GOT3 (cell line): ENCODE results near the gene STXBP4.
"Not testable (repeated sequence)": the region's sequence is repeated elsewhere in the genome, so short reads cannot be mapped to it uniquely, and the experiment has no call there.

Source experiments
- DNase-seq: peaks from one replicate; lab custom pipeline; 2025; ENCODE audit warnings: mixed read lengths; lab: John Stamatoyannopoulos, UW

The STXBP4 gene

DNA sequence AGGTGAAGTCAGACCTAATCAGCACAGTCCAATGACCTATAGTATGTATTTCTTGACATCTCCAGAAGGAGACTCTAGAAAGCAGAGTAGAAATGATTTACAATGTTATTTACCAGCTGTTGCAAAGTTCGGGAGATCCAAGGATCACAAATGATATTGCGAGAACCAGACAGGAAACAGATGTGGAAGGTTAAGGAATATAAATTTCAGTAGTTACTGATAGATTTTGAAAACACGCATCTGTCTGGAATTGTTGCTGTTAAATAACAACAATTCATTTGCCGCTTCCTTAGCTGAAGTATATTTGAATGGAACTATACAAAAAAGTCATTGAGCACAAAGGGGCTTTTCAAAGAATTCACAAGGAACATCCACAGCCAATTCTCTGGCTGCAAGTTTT, 72.0 kb downstream of the STXBP4 start:
- no peak for DNase-seq

DNA sequence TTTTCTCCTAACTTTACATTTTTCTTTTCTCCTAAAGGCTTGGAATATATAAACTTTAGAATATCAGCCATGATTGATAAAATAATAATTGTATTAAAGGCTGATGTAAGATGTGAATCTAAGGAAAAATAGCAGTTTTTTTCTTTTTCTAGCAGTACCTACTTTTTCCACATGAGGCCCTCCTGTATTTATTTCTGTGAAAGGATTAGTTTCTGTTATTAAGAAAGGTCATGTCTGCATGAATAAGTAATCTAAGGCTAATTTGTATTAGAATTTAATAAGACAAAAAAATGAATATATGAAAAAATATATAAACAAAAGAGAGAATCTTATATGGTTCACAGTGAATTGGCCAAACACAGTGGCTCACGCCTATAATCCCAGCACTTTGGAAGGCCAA, 85.3 kb downstream of the STXBP4 start:
- no peak for DNase-seq

DNA sequence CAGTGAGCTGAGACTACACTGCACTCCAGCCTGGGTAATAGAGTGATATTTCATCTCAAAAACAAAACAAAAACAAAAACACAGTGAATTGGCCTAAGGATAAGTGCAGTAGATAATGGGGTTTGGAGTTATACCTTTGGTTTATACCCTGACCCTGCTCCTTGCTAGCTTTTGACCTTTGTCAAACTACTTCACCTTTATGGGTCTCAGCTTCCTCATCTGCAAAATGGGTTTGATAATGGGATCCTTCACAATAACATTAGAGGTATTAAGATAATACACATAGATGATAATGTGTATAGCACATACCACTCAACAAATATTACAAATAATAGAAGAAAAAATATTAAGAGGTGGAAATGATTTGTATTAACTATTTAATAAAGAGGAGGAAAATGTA, 85.9 kb downstream of the STXBP4 start:
- no peak for DNase-seq

DNA sequence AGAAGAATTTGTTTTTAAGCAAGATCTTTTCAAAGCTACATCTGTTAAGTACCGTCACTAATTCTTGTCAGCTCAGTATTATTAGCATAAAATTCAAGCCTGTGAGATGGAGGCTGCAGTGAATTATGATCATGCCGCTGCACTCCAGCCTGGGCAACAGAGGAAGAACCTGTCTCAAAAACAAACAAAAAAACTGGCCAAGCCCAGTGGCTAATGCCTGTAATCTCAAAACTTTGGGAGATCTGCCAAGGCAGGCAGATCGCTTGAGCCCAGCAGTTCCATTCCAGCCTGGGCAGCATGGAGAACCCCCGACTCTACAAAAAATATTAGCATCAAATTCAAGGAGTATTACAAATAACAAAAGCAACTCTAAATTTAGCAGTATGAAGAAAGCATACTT, 88.0 kb downstream of the STXBP4 start:
- DNase-seq, result no peak

DNA sequence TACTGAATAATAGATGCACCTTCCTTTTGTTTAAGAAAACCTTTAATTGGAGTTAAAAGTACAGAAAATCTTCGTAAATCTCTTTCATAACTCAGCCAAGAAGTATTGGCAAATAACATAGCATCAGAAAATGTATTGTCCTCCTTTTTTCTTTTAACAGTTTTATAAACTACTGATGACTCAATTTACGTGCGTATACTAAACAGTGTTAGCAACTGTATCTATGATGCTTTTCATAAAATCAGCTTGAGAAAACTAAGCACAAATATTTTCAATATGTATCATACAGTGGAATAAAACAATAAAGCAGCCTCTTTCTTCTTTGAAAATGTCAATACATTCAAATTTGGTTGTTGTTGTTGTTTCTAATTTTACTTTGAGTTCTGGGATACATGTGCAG, 88.6 kb downstream of the STXBP4 start:
- no peak for DNase-seq

DNA sequence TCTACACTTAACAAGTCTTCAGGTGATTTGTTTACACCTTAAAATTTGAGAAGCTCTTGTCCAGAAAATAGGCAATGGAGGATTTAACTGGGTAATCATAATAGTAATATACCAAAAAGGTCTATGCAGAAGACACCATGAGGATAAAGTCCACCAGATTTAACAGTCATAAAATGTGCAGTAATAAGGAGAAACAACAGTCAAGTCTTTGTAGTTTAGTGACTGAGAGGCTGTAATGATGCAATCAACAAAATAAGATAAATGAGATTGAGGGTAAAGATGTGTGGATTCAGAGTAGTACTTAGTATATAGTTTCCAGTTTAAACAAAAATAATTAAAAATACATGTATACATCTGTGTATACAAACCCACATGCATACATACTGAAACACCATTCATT, 91.2 kb downstream of the STXBP4 start:
- DNase-seq, result no peak

DNA sequence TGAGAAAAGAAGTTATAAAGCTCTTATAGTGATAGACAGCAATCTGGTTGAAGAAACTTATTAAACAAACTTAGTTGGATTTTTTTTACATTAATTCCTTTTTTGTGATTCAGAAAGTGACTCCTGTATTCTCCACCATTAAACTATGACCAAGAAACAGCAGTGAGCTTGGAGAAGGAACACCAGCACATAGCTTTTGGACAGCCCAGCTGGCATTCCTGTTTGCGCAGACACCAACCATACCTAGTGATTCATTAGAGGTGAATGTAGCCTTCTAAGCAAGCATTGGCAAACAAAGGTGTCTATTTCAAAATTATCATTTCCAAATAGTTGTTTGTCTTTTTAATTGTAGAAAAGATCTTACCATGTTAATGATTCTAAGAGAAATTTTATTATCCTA, 94.4 kb downstream of the STXBP4 start:
- no peak for DNase-seq

DNA sequence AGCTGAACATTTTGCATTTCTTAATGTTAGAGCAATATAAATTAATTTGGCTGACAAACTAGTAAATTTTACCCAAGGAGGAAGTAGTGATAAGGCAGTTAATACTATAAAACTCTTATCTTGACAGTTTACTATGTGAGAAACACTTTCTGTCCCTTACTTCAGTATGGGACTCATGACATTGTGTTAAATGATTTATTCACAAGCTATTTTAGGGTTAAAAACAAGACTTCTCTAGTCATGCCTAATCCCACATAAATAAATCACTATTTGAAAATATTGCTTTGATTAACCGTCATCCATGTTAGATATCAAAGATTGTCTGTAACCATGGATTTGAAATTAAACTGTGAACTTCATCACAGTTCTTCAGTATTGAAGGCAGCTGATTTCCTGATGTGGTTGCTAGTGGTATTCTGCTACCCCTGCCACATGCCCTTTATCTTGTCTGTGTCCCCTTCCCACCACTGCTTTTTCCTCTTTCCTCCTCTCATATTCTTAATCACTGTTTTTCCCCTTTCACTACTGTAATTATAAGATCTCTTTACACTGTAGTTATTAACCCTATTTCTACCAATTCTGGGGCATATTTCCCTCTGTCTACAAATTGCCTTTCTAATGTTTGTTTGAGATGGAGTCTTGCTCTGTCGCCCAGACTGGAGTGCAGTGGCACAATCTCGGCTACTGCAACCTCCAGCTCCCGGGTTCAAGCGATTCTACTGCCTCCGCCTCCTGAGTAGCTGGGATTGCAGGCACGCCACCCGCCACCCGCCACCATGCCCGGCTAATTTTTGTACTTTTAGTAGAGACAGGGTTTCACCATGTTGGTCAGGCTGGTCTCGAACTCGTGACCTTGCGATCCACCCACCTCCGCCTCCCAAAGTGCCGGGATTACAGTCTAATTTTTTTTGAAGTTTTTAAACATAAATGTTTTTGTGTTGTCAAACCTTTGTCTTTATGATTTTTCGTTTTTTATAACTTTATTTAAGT, 95.6 kb downstream of the STXBP4 start:
- DNase-seq, result no peak

DNA sequence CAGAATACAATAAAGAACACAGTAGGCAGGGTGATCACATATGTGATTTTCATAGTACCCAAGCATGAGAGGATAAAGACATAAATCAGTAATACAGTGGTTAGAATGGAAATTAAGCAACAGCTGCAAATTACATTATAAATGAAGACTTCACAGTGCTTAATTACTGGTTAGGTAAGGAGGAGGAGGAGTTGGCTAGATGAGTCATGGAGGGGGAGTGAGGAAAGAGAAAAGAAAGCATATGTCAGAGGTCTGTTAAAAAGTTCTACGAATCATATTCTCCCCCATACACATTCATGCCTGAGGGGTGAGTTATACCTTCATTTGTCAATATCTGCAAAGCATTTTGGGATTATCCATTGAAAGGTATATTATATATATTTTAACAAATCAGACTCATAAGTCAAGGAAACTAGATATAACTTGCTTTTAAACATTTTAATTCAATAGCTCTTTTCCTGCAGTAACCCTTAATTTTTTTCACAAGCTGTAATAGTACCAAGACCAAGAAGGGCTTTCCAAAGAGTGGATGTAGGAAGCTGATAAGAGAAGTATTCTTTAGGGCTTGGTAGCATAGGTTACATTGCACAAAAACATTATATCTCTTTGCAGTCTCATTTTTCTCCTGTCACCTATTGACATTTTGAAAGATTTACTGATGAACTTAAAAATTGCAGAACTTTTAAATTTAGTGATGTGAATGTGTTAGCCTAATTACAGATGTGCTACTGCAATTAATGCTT, 99.3 kb downstream of the STXBP4 start:
- no peak for DNase-seq

DNA sequence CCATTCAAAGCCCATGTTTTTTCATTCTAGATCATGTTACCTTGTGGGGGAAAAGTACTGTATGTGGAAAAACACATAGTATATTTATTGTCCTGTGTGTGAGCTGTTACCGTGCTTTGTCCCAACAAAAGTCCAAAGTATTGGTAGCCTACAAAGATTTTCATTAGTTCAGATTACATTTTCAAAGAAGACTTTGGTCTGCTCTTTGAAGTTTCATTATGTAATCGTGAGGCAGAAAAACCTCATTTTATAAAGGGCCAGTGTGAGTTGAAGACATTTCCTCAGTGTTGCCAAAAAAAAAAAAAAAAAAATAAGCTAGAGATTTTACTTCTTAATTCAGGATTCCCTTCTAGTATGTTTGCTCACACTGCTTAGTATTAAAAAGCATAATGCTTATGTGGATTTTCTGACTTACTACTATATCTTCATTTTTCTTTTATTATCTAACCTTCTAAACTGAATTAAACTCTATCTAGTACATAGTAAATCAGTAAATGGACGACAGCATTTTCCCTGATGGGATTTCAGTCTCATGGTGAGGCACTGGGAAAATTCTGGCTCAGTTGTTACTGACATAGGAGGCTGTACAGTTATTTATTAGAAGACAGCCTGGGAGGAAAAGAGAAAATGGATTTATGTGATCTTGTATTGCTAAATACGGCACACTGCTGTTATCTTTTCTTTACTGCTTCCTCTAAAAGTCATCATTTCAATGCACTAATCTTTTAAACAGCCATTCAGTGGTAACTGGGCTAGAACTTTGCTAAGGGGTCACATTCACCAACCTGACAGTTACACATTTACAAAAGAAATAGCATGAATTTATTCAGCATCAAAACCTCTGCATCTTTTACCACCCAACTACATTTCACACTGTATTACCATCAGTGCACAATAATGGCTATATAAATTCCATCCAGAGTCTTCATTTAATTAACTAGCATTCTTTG, 100.6 kb downstream of the STXBP4 start:
- no peak for DNase-seq

DNA sequence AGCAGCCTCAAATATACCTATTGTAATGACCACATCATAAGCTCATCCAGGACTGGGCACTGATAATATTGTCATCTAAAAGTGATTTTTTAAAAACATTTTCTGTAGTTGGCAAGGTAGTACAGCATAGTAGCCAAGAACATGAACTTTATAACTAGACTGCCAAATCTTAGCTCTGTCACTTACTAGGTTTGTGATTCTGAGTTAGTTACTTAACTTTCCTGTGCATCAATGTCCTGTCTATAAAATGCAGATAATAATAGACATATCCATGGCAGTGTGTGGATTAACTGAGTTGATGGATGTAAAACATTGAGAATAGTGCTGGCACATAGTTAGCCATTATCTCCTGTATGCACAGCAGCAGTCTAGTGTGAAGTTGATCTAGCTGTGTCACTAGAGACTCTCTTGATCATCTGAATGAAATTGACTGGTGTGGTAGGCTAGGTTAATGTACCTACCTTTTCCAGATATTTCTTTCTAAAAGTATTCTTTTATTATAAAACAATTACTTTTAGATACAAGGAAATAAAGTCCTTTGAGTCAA, 101.5 kb downstream of the STXBP4 start:
- DNase-seq, result no peak

DNA sequence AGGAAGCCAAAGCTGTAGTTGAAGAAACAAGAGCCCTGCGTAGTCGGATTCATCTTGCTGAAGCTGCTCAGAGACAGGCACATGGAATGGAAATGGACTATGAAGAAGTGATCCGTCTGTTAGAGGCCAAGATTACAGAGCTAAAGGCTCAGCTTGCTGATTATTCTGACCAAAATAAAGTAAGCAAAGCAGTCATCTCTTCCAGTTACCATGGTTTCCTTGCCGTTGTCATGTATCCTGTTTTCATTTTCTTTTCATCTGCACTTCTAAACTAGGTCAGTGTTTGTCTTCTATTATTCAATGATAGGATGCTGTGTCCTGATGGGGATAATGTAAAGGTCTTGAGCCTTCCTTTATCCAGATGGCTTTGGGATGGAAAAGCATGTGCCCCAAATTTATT, 104.3 kb downstream of the STXBP4 start:
- DNase-seq, result no peak

DNA sequence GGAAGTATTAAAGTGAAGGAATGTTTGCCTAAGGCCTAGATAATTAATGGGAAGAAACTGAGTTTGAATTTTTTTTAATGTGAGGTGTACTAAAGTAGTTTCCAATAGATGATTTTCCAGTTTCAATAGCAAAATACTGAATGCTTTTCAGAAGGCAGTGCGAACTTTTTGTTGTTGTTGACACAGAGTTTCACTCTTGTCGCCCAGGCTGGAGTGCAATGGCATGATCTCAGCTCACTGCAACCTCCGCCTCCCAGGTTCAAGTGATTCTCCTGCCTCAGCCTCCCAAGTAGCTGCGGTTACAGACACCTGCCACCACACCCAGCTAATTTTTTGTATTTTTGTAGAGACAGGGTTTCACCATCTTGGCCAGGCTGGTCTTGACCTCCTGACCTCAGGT, 104.9 kb downstream of the STXBP4 start:
- not testable (repeated sequence) for DNase-seq

DNA sequence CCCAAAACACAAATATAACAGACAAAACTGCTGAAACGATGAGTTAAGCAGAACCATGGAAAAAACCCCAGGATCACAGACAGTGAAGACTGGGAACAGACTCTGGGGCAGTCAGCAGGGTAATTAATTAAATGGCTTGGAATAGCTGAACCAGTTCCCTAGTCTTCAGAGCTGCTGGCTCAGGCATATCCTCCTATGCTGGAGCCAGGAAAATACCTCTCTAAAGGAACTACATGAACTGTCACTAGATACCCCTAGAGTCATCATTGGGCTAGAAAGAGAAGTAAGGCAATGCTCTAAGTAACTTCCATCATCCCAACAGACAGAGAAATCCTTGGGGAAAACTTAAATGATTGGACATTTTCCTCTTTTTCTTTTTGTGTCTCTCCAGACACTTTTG, 113.0 kb downstream of the STXBP4 start:
- no peak for DNase-seq

DNA sequence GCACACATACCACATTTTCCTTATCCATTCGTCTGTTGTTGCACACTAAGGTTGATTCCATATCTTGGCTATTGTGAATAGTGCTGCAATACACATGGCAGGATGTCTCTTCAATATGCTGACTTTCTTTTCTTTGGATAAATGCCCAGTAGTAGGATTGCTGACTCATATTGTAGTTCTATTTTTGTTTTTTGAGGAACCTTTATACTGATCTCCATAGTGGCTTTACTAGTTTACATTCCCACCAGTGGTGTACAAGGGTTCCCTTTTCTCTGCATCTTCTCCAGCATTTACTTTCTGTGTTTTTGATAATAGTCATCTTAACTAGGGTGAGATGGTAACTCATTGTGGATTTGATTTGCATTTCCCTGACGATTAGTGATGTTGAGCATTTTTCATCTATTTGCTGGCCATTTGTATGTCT, 118.1 kb downstream of the STXBP4 start:
- no peak for DNase-seq

DNA sequence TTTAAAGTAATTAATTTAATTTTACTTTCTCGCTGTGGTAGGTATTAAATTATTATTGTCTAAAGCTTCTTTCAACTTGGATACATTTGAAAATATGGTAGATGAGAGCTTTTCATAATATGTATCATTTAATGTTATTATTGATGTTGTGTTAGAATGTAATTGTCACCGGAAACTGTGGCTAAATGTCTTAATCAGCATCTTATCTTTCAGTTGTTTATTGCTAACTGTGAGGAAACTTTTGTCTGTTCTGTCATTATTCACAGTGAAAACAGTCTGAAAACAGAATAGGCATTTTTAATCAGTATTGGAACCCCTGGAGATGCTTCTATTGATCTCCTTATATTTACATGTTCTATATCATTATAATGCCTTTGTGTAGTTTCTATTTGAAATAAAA, 120.7 kb downstream of the STXBP4 start:
- DNase-seq, result no peak

DNA sequence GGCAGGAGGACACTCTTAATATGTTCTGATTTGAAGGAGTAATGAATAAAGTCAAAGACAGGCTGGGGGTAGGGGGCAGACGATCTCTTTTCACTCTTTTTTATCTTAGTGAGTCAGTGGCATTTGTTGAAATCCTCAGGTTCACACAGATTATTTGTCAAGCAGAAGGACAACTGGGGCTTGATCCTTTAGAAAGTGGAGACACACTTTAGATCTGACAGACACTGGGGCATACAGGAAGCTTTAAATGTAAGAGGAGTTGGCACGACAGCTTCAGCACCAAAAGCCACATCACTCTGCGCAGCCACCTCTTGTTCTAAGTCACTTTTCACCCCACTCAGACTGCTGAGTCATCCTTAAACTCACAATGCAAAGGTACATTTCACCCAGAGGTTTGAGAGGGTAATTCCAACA, 121.5 kb downstream of the STXBP4 start:
- DNase-seq, result no peak

DNA sequence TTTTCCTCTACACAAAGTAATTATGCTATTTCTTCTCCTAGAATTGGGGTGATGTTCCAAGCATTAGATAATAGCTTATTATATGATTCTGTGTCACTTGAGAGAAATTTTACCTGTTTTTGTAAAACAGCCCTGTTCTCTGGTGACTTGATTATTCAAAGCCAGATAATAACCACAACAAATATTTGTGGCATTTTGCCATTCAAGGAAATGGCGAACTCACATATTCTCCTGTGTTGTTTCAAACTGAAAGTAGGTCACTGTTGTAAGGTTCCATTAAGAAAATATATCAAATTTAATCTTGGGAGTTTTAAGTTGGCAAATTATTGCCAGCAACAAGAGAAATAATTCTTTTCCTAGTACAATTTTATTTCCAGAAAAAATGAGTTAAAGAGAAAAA, 124.8 kb downstream of the STXBP4 start:
- no peak for DNase-seq

DNA sequence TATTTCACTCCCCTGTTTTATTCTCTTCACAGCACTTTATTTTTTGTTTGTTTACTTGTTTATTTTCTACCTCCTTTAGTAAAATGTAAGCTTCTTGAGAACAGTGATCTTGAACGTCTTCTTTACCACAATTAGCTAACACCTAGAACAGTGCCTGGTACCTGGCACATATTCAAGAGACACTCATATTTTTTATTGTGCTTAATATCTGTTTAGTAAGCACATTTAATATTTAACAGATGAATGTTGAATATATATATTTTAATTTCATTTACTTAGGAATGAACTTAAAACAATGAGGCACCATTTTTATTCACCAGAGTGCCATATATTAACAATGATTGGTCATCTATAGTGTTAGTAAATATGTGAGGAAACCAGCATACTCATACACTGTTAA, 130.2 kb downstream of the STXBP4 start:
- DNase-seq, result no peak

DNA sequence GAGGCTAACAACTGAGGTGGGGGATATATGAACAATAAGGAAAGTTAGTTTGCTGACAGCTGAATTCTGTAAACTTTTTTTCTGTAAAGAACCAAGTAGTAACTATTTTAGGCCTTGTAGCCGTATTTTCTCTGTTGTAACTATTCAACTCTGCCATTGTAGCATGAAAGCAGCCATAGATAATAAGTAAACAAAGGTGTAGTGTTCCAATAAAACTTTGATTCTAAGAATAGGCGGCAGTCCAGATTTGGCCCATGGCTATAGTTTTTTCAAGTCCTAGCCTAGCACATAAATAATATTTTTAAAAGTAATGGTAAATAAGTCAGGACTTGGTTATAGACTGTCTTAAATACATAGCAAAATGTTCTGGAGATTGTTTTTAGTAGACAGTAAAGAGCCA, 142.0 kb downstream of the STXBP4 start:
- DNase-seq, result no peak

DNA sequence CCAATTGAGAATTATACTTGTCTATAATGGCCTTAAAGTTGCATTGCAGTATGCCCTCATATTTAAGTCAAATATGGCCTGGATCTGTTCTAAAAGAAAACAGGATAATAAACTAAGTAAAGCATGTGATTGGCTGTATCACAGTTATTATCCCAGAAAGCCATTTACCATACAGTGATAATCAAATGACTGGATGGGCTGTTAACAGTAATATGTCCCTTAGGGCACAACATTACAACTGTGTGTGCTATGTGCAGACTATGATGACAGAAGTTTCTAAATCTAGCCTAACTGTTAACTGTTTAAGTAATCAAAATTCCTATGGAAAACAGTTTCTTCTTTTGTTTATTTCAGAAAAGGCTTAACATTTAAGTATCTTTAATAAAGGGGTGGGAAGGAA, 145.7 kb downstream of the STXBP4 start:
- DNase-seq, result no peak

DNA sequence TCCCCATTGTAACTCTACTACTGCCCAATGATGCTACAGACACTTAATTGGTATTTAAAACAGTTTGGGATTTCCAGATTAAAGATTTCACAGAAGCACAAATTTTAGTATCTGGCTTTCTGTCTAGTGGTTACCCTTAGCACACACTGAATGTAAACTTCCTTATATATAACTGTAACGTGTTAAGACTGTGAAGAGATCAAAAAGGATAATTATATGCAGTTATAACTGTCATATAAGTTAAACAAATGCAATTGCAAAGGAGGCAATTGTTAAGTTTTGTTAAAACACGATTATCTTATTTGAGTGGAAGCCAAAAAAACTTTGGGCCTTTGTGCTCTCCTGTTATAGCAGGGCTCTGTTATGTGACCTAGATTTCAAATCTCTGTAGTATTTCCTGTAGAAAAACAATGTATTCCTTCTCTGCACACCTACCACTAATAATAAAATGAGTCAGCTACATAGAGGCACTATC, 147.9 kb downstream of the STXBP4 start:
- DNase-seq, result no peak
